GM21447 (cell line): Measurements from ENCODE around the gene NXPH2.
"Not testable (repeated sequence)": the region's sequence is repeated elsewhere in the genome, so short reads cannot be mapped to it uniquely, and the experiment has no call there.

Experiments
- ATAC-seq: cut with Tn5 transposase; IDR thresholded peaks from one replicate; pipeline ENCODE4 v1.9.1; 2021; ENCODE audit not compliant: unreplicated experiment

The NXPH2 gene

GRCh38 chr2:138757384-138757783 is 22.8 kb downstream of the NXPH2 start:
- ATAC-seq: no peak

GRCh38 chr2:138752197-138752956 is 27.8 kb downstream of the NXPH2 start:
- ATAC-seq: no peak

DNA sequence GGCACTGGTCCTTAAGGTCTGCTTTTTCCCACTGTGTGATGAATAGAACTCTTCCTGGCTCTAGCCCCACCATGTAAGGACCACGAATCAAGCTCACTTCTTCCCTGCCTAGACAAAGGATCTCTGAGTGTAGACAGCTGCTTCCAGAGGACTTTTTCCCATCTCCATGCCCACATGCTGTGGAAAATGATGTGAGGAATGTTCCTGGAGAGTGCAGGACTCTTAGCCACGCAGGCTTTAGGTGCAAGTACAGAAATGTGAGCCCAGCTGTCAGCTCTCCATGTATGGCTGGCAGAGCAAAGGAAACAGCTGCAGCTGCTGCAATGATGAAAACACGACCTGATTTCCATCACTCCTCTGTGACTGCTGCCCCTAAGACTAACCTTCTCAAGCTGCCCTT is 35.5 kb downstream of the NXPH2 start:
- no peak for ATAC-seq

GRCh38 chr2:138742441-138743057 is 37.6 kb downstream of the NXPH2 start:
- no peak for ATAC-seq

GRCh38 chr2:138741851-138742250 is 38.3 kb downstream of the NXPH2 start:
- no peak for ATAC-seq

DNA sequence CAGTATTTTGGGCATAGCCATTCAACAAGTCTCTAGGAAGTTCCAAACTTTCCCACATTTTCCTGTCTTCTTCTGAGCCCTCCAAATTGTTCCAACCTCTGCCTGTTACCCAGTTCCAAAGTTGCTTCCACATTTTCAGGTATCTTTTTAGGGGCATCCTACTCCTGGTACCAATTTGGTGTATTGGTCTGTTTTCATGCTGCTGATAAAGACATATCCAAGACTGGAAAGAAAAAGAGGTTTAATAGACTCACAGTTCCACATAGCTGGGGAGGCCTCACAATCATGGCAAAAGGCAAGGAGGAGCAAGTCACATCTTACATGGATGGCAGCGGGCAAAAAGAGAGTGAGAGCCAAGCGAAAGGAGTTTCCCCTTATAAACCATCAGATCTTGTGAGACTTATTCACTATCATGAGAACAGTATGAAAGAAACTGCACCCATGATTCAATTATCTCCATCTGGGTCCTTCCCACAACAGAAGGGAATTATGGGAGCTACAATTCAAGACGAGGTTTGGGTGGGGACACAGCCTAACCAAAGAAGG is 43.1 kb downstream of the NXPH2 start:
- not testable (repeated sequence) for ATAC-seq

GRCh38 chr2:138732651-138733050 is 47.5 kb downstream of the NXPH2 start:
- no peak for ATAC-seq

GRCh38 chr2:138730497-138731030 is 49.6 kb downstream of the NXPH2 start:
- ATAC-seq: peak; percentile 58

GRCh38 chr2:138727956-138728355 is 52.2 kb downstream of the NXPH2 start:
- no peak for ATAC-seq

GRCh38 chr2:138726681-138727080 is 53.5 kb downstream of the NXPH2 start:
- no peak for ATAC-seq

- ATAC-seq: no peak
Observed at GRCh38 chr2:138724729-138725459, 55.3 kb downstream of the NXPH2 start.

- no peak for ATAC-seq
Observed at GRCh38 chr2:138724327-138724726, 55.9 kb downstream of the NXPH2 start.

- ATAC-seq: no peak
Observed at GRCh38 chr2:138723196-138723987, 56.8 kb downstream of the NXPH2 start.

DNA sequence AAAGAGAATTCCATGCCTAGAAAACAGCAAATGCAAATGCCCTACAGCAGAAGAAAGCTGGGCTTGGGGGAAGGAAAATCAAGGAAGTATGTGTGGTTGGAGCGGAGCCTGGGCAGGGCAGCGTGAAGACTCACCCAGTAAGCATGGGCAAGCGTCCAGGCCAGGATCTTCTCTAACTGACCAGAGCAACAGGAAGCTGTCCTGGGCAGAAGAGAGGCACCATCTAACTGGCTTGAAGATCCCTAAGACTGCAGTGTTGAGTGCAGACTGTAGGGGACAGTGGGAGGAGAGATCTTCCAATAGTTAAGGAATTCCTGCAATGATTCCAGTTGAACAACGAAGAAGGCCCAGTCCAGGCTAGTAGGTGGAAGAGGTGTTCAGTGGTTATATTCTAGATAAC is 57.9 kb downstream of the NXPH2 start:
- ATAC-seq: no peak

- ATAC-seq: no peak
Observed at GRCh38 chr2:138720035-138720838, 60.0 kb downstream of the NXPH2 start.

GRCh38 chr2:138718405-138718804 is 61.8 kb downstream of the NXPH2 start:
- no peak for ATAC-seq

DNA sequence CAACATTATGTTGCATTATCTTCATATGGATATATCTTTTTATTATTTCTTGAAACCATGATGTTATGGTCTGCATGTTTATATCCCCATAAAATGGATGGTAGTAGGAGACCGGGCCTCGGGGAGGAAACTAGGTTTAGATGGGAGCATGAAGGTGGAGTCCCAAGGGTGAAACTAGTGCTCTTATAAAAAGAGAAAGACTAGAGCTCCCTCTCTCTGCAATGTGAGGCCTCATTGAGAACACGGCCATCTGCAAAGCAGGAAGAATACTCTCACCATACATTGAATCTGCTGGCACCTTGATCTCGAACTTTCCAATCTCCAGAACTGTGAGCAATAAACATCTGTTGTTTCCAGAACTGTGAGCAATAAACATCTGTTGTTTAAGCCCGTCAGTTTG is 64.0 kb downstream of the NXPH2 start:
- no peak for ATAC-seq

DNA sequence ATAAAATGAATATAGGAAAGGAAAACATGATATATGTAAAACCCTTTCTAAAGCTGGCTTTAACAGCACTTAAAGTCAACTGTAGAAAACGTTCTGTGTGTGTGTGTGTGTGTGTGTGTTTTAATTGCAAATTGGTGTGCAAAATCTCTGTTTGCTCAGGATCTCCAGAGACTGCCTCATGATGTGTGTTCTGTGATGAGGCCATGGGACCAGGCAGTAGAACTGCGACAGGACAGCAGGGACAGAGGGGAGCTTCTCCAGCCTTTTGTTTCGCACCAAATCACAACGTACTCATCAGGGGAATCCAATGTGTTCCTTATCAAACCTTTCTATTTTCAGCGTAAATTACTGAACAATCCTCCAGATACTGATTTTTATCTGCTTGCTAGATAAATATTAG is 66.7 kb downstream of the NXPH2 start:
- ATAC-seq: no peak

DNA sequence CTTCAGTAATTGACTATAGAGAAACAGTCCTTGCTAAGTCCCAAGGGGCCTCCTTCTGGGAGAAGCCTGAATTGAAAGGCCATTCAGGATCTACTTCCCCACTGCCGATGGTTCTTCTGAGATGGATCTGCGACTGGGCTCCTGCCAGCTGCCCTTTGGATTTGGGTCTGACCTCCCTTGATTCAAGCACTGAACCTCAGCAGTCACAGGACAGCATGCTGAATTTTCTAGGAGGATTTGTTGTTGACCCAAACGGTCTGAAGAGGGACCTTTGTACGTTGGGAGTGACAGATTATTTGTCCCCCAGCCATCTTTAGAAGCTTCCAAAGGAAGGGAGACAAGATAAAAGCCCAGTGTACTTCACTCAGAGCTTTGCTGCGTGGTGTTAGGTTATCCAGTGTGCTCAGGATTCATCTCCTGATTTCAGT is 67.1 kb downstream of the NXPH2 start:
- no peak for ATAC-seq
